PFSK-1 (cell line): Measurements from ENCODE around the gene DDX56.

Source experiments
- FOXP2 ChIP-seq: optimal IDR thresholded peaks from 2 replicates; pipeline ENCODE3; 2011; ENCODE audit warnings: borderline replicate concordance, control low read depth, inconsistent platforms; ENCODE audit not compliant: insufficient read depth; ENCODE audit errors: extremely low read length, extremely low read depth
- POLR2AphosphoS5 ChIP-seq: IDR thresholded peaks from 2 replicates; pipeline ENCODE4 v1.6.1; 2012; ENCODE audit warnings: low read depth, mild to moderate bottlenecking, control low read depth, low read length, moderate library complexity
- SIN3A ChIP-seq: IDR thresholded peaks from 2 replicates; pipeline ENCODE4 v1.6.1; 2012; ENCODE audit warnings: mild to moderate bottlenecking, low read length, moderate library complexity, borderline replicate concordance; ENCODE audit not compliant: insufficient read depth
- TAF1 ChIP-seq: IDR thresholded peaks from 2 replicates; pipeline ENCODE4 v1.6.1; 2012; ENCODE audit warnings: low read length, control low read depth, borderline replicate concordance; ENCODE audit not compliant: insufficient read depth
- TF ChIP-seq, protein P1 (sequence below), 2 experiments: IDR thresholded peaks; 2 replicates each; pipeline versions ENCODE4 v1.6.1 to v1.8.0; 2011 to 2012; ENCODE audit warnings: low read depth in 2 of 2, low read length in 2 of 2, control low read depth in 1 of 2, inconsistent platforms in 1 of 2, mild to moderate bottlenecking in 1 of 2, moderate library complexity in 1 of 2; ENCODE audit not compliant: insufficient read depth in 1 of 2

DNA sequence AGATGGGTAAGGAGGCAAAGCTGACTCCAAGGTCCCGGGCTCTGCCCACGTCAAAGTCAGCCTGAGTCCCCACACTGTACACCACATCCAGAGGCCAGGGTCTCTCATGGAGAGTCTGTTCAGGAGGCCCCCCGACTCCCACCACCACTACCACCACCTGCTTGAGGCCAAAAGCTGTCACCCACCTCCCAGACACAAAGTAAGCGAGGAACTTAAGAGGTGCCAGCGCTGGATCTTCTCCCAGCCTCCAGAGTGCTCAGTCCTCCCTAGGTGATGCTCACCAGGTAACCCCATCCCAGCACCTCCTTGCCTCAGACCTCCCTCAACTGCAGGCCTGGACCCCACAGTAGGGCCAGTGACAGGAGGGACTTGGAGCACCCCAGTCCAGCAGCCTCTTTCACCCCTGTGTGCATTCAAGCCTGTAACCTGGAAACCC is 33.1 kb downstream of the DDX56 start:
- TF ChIP-seq POLR2AphosphoS5 (no peak), TAF1 (no peak), SIN3A (no peak), FOXP2 (no peak)
- TF ChIP-seq, protein P1, sequence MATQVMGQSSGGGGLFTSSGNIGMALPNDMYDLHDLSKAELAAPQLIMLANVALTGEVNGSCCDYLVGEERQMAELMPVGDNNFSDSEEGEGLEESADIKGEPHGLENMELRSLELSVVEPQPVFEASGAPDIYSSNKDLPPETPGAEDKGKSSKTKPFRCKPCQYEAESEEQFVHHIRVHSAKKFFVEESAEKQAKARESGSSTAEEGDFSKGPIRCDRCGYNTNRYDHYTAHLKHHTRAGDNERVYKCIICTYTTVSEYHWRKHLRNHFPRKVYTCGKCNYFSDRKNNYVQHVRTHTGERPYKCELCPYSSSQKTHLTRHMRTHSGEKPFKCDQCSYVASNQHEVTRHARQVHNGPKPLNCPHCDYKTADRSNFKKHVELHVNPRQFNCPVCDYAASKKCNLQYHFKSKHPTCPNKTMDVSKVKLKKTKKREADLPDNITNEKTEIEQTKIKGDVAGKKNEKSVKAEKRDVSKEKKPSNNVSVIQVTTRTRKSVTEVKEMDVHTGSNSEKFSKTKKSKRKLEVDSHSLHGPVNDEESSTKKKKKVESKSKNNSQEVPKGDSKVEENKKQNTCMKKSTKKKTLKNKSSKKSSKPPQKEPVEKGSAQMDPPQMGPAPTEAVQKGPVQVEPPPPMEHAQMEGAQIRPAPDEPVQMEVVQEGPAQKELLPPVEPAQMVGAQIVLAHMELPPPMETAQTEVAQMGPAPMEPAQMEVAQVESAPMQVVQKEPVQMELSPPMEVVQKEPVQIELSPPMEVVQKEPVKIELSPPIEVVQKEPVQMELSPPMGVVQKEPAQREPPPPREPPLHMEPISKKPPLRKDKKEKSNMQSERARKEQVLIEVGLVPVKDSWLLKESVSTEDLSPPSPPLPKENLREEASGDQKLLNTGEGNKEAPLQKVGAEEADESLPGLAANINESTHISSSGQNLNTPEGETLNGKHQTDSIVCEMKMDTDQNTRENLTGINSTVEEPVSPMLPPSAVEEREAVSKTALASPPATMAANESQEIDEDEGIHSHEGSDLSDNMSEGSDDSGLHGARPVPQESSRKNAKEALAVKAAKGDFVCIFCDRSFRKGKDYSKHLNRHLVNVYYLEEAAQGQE (IDR thresholded peaks at IDR 0.05; ENCODE audit: insufficient read depth in 1 of 2, low read depth in 2 of 2, low read length in 2 of 2): no peak
